KMS-11 (cell line): ENCODE measurements around the gene ABCC10.
A peak's percentile ranks its signal among the peaks of the same experiment; 100 is the strongest.
"Not testable (repeated sequence)": the region's sequence is repeated elsewhere in the genome, so short reads cannot be mapped to it uniquely, and the experiment has no call there.

ENCODE experiments used
- H2AFZ ChIP-seq: fragments of 200-600 bp; sonication (generic); 2 replicates; pipeline ENCODE4 v1.6.1; 2016; ENCODE audit warnings: antibody characterized with exemption, mixed run types, low read depth
- H3K27ac ChIP-seq: fragments of 200-600 bp; sonication (generic); 2 replicates; pipeline ENCODE4 v1.6.1; 2016; ENCODE audit warnings: mild to moderate bottlenecking, mixed run types
- H3K27me3 ChIP-seq: fragments of 200-600 bp; sonication (generic); 2 replicates; pipeline ENCODE4 v1.6.1; 2017; ENCODE audit warnings: mild to moderate bottlenecking, low read depth, mixed run types, moderate library complexity; ENCODE audit not compliant: insufficient read depth
- H3K36me3 ChIP-seq: fragments of 200-600 bp; sonication (generic); 2 replicates; pipeline ENCODE4 v1.6.1; 2017; ENCODE audit warnings: mild to moderate bottlenecking, mixed run types; ENCODE audit not compliant: insufficient read depth
- H3K4me1 ChIP-seq: fragments of 200-600 bp; sonication (generic); 2 replicates; pipeline ENCODE4 v1.6.1; 2016; ENCODE audit warnings: mild to moderate bottlenecking, low read depth, mixed run types; ENCODE audit not compliant: poor library complexity, severe bottlenecking
- H3K4me2 ChIP-seq: fragments of 200-600 bp; sonication (generic); 2 replicates; pipeline ENCODE4 v1.7.0; 2016; ENCODE audit warnings: mild to moderate bottlenecking, mixed run types
- H3K4me3 ChIP-seq: fragments of 200-600 bp; sonication (generic); IDR thresholded peaks from 2 replicates; pipeline ENCODE4 v1.6.1; 2017; ENCODE audit warnings: low read depth, low read length, mixed read lengths; ENCODE audit not compliant: insufficient read depth
- H3K79me2 ChIP-seq: fragments of 200-600 bp; sonication (generic); 2 replicates; pipeline ENCODE4 v1.6.1; 2016; ENCODE audit warnings: low read depth, mixed run types; ENCODE audit not compliant: insufficient read depth
- H3K9ac ChIP-seq: fragments of 200-600 bp; sonication (generic); 2 replicates; pipeline ENCODE4 v1.6.1; 2016; ENCODE audit warnings: mild to moderate bottlenecking, mixed run types
- H4K20me1 ChIP-seq: fragments of 200-600 bp; sonication (generic); 2 replicates; pipeline ENCODE4 v1.6.1; 2016; ENCODE audit warnings: mild to moderate bottlenecking, mixed run types; ENCODE audit not compliant: insufficient read depth
- CTCF ChIP-seq: fragments of 200-600 bp; sonication (generic); conservative IDR thresholded peaks from 2 replicates; pipeline ENCODE4 v1.6.1; 2017; ENCODE audit warnings: low read depth, mild to moderate bottlenecking, antibody characterized with exemption, low read length, moderate library complexity, mixed read lengths

The ABCC10 gene

GRCh38 chr6:43383021-43383667, 44.2 kb upstream of the ABCC10 start:
- no peak for TF ChIP-seq CTCF
- H4K20me1 ChIP-seq: no peaks in the 10 kb centered on the region
- no peak overlapping the region for H3K4me3 ChIP-seq
- H3K79me2 ChIP-seq: no peaks in the 10 kb centered on the region
- H3K4me1 ChIP-seq: peaks cover 29% of the 10 kb centered on the region
- H3K4me2 ChIP-seq: peak overlapping the region; percentile 41
- no peaks in the 10 kb centered on the region for H3K36me3 ChIP-seq
- H3K27ac ChIP-seq: peak overlapping the region; percentile 67
- H3K27me3 ChIP-seq: no peaks in the 10 kb centered on the region
- H3K9ac ChIP-seq: no peak overlapping the region; the same call in 1 of the 2 replicates
- H2AFZ ChIP-seq: peak overlapping the region; percentile 56; the same call in 1 of the 2 replicates

- Histone ChIP-seq H3K36me3 (no peaks in the 10 kb centered on the region), H3K4me1 (peaks cover 29% of the 10 kb centered on the region), H3K27me3 (no peaks in the 10 kb centered on the region), H3K4me2 (no peak overlapping the region), H3K27ac (no peak overlapping the region), H3K9ac (no peak overlapping the region), H3K79me2 (no peaks in the 10 kb centered on the region), H2AFZ (no peak overlapping the region), H3K4me3 (no peak overlapping the region), H4K20me1 (no peaks in the 10 kb centered on the region)
- peak; percentile 62 for TF ChIP-seq CTCF
These were observed 40.8 kb upstream of the ABCC10 start for GRCh38 chr6:43386492-43386891.

GRCh38 chr6:43389730-43390295, 37.5 kb upstream of the ABCC10 start:
- H3K27me3 ChIP-seq: no peaks in the 10 kb centered on the region
- TF ChIP-seq CTCF: no peak
- no peak overlapping the region for H3K4me3 ChIP-seq
- peaks cover 3% of the 10 kb centered on the region for H3K4me1 ChIP-seq
- H3K27ac ChIP-seq: no peak overlapping the region
- no peaks in the 10 kb centered on the region for H3K79me2 ChIP-seq
- no peak overlapping the region for H3K9ac ChIP-seq
- H4K20me1 ChIP-seq: no peaks in the 10 kb centered on the region
- H2AFZ ChIP-seq: no peak overlapping the region
- no peak overlapping the region for H3K4me2 ChIP-seq
- no peaks in the 10 kb centered on the region for H3K36me3 ChIP-seq

- not testable (repeated sequence) for H3K4me1 ChIP-seq, H4K20me1 ChIP-seq, H2AFZ ChIP-seq, H3K27ac ChIP-seq, H3K9ac ChIP-seq, H3K36me3 ChIP-seq, H3K4me3 ChIP-seq, H3K79me2 ChIP-seq, H3K27me3 ChIP-seq, H3K4me2 ChIP-seq
These were observed 36.4 kb upstream of the ABCC10 start for GRCh38 chr6:43390753-43391439.
